NCI-H187 (cell line): ENCODE results near the gene PAM16.
"Not testable (repeated sequence)": the region's sequence is repeated elsewhere in the genome, so short reads cannot be mapped to it uniquely, and the experiment has no call there.

Experiments
- DNase-seq, 2 experiments: peaks; one replicate each; lab custom pipeline; 2025; lab: John Stamatoyannopoulos, UW

Gene PAM16

GRCh38 chr16:4352843-4353242 is 1.7 kb upstream of the PAM16 start:
- DNase-seq: no peak

- DNase-seq: no peak
These were observed 759 bp upstream of the PAM16 start for GRCh38 chr16:4351880-4352279.

GRCh38 chr16:4350365-4350786 is 745 bp downstream of the PAM16 start:
- no peak for DNase-seq

- no peak for DNase-seq
These were observed 1.8 kb downstream of the PAM16 start for GRCh38 chr16:4349332-4349731.

GRCh38 chr16:4347765-4348509 is 3.2 kb downstream of the PAM16 start:
- DNase-seq: no peak

- DNase-seq: no peak
These were observed 4.1 kb downstream of the PAM16 start for GRCh38 chr16:4347010-4347409.

- DNase-seq: no peak
These were observed 5.0 kb downstream of the PAM16 start for GRCh38 chr16:4345836-4346781.

GRCh38 chr16:4344983-4345835 is 5.9 kb downstream of the PAM16 start:
- DNase-seq: peak in 1 of 2 experiments; percentile 27

- not testable (repeated sequence) for DNase-seq
These were observed 6.7 kb downstream of the PAM16 start for GRCh38 chr16:4344300-4344982.

GRCh38 chr16:4342866-4343744 is 8.0 kb downstream of the PAM16 start:
- no peak for DNase-seq

GRCh38 chr16:4341250-4341649 is 9.9 kb downstream of the PAM16 start:
- DNase-seq: no peak

- no peak for DNase-seq
These were observed 10.7 kb downstream of the PAM16 start for GRCh38 chr16:4340443-4340842.

- DNase-seq: no peak
These were observed 11.2 kb downstream of the PAM16 start for GRCh38 chr16:4339909-4340308.

GRCh38 chr16:4339455-4339854 is 11.7 kb downstream of the PAM16 start:
- DNase-seq: no peak

- DNase-seq: no peak
These were observed 12.3 kb downstream of the PAM16 start for GRCh38 chr16:4338712-4339299.

GRCh38 chr16:4338125-4338582 is 13.0 kb downstream of the PAM16 start:
- DNase-seq: no peak

GRCh38 chr16:4337540-4338088 is 13.5 kb downstream of the PAM16 start:
- DNase-seq: no peak

- no peak for DNase-seq
These were observed 14.2 kb downstream of the PAM16 start for GRCh38 chr16:4336701-4337539.
